Large intestine (tissue), 3 donors: ENCODE results near the gene IFNA16. TPM values are rescaled to one million over a fixed set of nuclear protein-coding genes. Genes with fewer than 3 reads are reported as not detected.
A peak's percentile ranks its signal among the peaks of the same experiment; 100 is the strongest.
"Not testable (repeated sequence)": the region's sequence is repeated elsewhere in the genome, so short reads cannot be mapped to it uniquely, and the experiment has no call there.

ENCODE experiments used
- DNase-seq, 2 donors: peaks; one replicate each; pipeline versions ENCODE4 v3.0.0 to v3.0.0-alpha.2; 2013
- H3K27ac ChIP-seq: one replicate; pipeline ENCODE4 v1.5.1; 2013; ENCODE audit warnings: low read length
- H3K27me3 ChIP-seq: 2 replicates; pipeline ENCODE4 v1.6.1; 2013; ENCODE audit warnings: low read length; ENCODE audit not compliant: control insufficient read depth, insufficient read depth
- H3K36me3 ChIP-seq: 2 replicates; pipeline ENCODE4 v1.6.1; 2013; ENCODE audit warnings: low read length; ENCODE audit not compliant: control insufficient read depth, insufficient read depth
- H3K4me1 ChIP-seq: one replicate; pipeline ENCODE4 v1.6.1; 2013; ENCODE audit warnings: low read length; ENCODE audit not compliant: control insufficient read depth, insufficient read depth
- H3K4me3 ChIP-seq: one replicate; pipeline ENCODE4 v1.5.1; 2013; ENCODE audit warnings: low read length
- H3K9me3 ChIP-seq: one replicate; pipeline ENCODE4 v1.6.1; 2013; ENCODE audit warnings: mild to moderate bottlenecking, low read depth, low read length, moderate library complexity; ENCODE audit not compliant: control insufficient read depth
- WGBS: methylation state at CpG from one replicate; pipeline ENCODE4 v1.1.5; 2013; ENCODE audit warnings: low lambda C conversion rate; ENCODE audit not compliant: insufficient coverage; 5-methylcytosine and 5-hydroxymethylcytosine counted together
- polyA plus RNA-seq: library from polyadenylated mRNA; unstranded; fragments of 120-200 nt; gene quantifications from one replicate; pipeline ENCODE4 v1.2.1, GENCODE V29; 2013

The IFNA16 gene
- polyA plus RNA-seq, 1 donor, result not detected

GRCh38 chr9:21202105-21202504, 15.0 kb downstream of the IFNA16 start, which contains the start of gene IFNA7:
Gene IFNA7, minus strand, starts transcription at chr9:21202205. Its CDS starts 40 bp downstream, at chr9:21202165.
- H3K27me3 ChIP-seq, DNase-seq, H3K4me1 ChIP-seq, H3K36me3 ChIP-seq, H3K4me3 ChIP-seq, H3K27ac ChIP-seq, H3K9me3 ChIP-seq: not testable (repeated sequence)
- WGBS, result 73% methylated on average over 2 of the region's 4 CpGs

- not testable (repeated sequence) for DNase-seq, H3K4me3 ChIP-seq, H3K27ac ChIP-seq, H3K36me3 ChIP-seq, H3K4me1 ChIP-seq, H3K9me3 ChIP-seq, H3K27me3 ChIP-seq
- WGBS, result no CpG with 5 or more reads among the region's 6 CpGs
Observed at GRCh38 chr9:21194867-21195776, 22.0 kb downstream of the IFNA16 start.

GRCh38 chr9:21187487-21187886, 29.6 kb downstream of the IFNA16 start, which contains the start of gene IFNA4:
Gene IFNA4, minus strand, starts transcription at chr9:21187587. Its CDS starts 56 bp downstream, at chr9:21187531.
- not testable (repeated sequence) for H3K36me3 ChIP-seq, H3K4me3 ChIP-seq, DNase-seq, H3K27ac ChIP-seq, H3K4me1 ChIP-seq, H3K27me3 ChIP-seq, H3K9me3 ChIP-seq
- no CpG with 5 or more reads among the region's 3 CpGs for WGBS

DNA sequence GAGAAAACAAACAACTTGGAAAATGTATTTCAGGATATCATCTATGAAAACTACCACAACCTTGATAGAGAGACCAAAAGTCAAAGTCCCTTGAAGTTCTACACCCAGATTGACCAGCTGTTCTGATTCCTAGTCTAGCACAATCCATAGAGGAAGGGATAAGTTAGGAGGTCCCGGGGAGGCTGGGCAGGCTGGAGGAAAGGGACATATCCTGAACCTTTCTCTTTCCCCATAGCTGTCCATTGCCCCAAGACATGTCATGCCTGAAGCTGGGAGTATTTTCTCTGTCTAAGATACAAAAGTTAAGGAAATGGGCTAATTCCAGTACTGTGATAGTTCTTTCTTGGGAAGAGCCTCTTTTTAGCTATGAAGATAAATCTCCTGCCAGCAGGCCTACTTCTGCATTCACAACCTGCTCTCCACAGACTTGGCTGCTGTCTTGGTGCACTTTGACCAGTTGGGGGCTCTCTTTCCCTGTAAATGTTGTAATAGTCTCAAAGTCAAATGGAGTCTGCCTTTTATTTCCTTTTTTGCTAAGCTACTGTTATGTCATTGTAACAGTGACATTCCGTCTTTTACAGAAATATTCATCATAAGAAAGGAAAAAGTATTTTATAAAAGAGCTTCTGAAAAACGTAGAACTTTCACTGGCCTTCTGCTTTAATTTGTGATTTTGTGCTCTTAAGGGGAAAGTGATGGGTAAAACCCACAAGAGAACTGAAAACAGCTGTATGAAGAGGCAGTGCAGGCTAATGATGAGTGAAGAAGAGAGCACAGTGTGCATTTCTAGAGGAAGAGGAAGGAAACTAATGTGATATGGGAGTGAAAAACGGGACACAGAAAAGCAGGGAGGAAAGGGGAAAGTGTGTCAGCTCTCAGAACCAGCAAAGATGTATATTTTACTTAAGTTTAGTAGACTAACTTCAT, 34.0 kb downstream of the IFNA16 start:
- not testable (repeated sequence) for H3K36me3 ChIP-seq, H3K9me3 ChIP-seq, H3K27me3 ChIP-seq, H3K4me3 ChIP-seq, H3K4me1 ChIP-seq, H3K27ac ChIP-seq
- WGBS, result 45% methylated on average over 3 of the region's 4 CpGs
- peak; percentile 5 to 33 for DNase-seq

- WGBS, result no CpG with 5 or more reads among the region's 2 CpGs
- H3K4me3 ChIP-seq, result no peak overlapping the region
- no peaks in the 10 kb centered on the region for H3K27me3 ChIP-seq
- DNase-seq, result no peak
- no peak overlapping the region for H3K27ac ChIP-seq
- H3K4me1 ChIP-seq, result no peaks in the 10 kb centered on the region
- H3K36me3 ChIP-seq, result no peaks in the 10 kb centered on the region
- no peaks in the 10 kb centered on the region for H3K9me3 ChIP-seq
Observed at GRCh38 chr9:21174671-21175070, 42.4 kb downstream of the IFNA16 start.

DNA sequence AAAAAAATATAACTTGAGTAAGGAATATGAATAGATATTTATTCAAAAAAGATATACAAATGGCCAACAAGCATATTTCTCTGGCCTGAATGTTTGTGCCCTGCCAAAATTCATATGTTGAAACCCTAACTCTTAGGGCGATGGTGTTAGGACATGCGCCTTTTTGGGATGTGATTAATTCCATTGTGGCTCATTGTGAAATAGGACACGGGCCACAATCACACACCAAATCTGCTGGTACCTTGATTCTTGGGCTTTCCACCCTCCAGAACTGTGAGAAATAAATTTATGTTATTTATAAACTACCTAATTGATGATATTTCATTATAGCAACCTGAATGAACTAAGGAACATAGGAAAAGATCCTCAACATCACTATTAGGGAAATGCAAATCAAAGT, 45.0 kb downstream of the IFNA16 start:
- no peaks in the 10 kb centered on the region for H3K4me1 ChIP-seq
- H3K27ac ChIP-seq, result no peak overlapping the region
- no CpG with 5 or more reads among the region's 3 CpGs for WGBS
- H3K27me3 ChIP-seq, result no peaks in the 10 kb centered on the region
- DNase-seq, result no peak
- H3K4me3 ChIP-seq, result no peak overlapping the region
- no peaks in the 10 kb centered on the region for H3K9me3 ChIP-seq
- no peaks in the 10 kb centered on the region for H3K36me3 ChIP-seq

- Histone ChIP-seq H3K9me3 (no peaks in the 10 kb centered on the region), H3K27ac (no peak overlapping the region), H3K27me3 (no peaks in the 10 kb centered on the region), H3K4me1 (no peaks in the 10 kb centered on the region), H3K4me3 (no peak overlapping the region), H3K36me3 (no peaks in the 10 kb centered on the region)
- DNase-seq, result no peak
- WGBS, result no CpG with 5 or more reads among the region's 1 CpG
Observed at GRCh38 chr9:21171351-21171750, 45.8 kb downstream of the IFNA16 start.

DNA sequence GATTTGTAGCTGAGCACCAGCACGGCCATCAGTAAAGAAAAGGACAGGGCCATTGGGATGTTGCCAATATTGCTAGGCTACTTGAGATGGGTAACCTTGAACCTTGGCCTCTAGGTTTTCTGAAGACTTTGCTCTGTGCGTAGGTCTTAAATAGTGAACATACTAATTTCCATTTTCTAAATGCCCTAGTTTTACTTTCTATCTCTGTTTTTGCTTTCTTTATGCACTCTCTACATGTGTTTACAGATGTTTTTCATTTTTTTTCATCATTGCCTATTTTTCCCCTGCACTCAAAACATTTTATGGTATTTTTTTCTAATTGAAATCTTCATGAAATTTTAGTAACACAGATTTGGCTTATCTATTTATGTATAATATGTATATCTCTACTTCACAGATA, 50.6 kb downstream of the IFNA16 start, which contains the start of gene IFNA21:
TSS of gene IFNA21 (minus strand) at position 101 of the 400 bp plus-strand sequence. CDS start at position 53, 48 bp downstream.
- H3K27me3 ChIP-seq, H3K27ac ChIP-seq, H3K4me3 ChIP-seq, H3K4me1 ChIP-seq, H3K36me3 ChIP-seq, H3K9me3 ChIP-seq, DNase-seq: not testable (repeated sequence)
- WGBS, result no CpG with 5 or more reads among the region's 2 CpGs
